BJ (cell line): ENCODE data around the gene EPHB2. TPM values are rescaled to one million over a fixed set of nuclear protein-coding genes. Genes with fewer than 3 reads are reported as not detected.

Source experiments
- CTCF ChIA-PET: fragments of 350-600 bp; formaldehyde crosslinking; extraction: SDS; loops from one replicate; lab custom pipeline; 2021; ENCODE audit warnings: antibody characterized with exemption, inconsistent platforms; lab: Yijun Ruan, JAX
- POLR2A ChIA-PET: fragments of 300-600 bp; sonication (Branson Sonifier 250); formaldehyde crosslinking; extraction: SDS; loops from one replicate; lab custom pipeline; 2021; ENCODE audit warnings: antibody characterized with exemption; lab: Charles Lee
- DNase-seq: peaks from one replicate; pipeline ENCODE4 v3.0.0-alpha.2; 2011; ENCODE audit warnings: low read depth
- H3K27me3 ChIP-seq: 2 replicates; pipeline ENCODE4 v1.6.0; 2011; ENCODE audit warnings: low read length; ENCODE audit not compliant: control insufficient read depth, insufficient read depth
- H3K36me3 ChIP-seq: 2 replicates; pipeline ENCODE4 v1.5.1; 2011; ENCODE audit warnings: low read length; ENCODE audit not compliant: control insufficient read depth, insufficient read depth
- H3K4me3 ChIP-seq: 2 replicates; pipeline ENCODE4 v1.5.1; 2011; ENCODE audit warnings: low read depth, mild to moderate bottlenecking, control low read depth, low read length
- polyA plus RNA-seq: library from polyadenylated mRNA; depleted of rRNA; stranded (reverse); fragments of >200 nt; gene quantifications from 2 replicates; pipeline ENCODE4 v1.2.3, GENCODE V29; 2011
- TF ChIP-seq, protein P1 (sequence below): IDR thresholded peaks from 2 replicates; pipeline ENCODE4 v1.5.1; 2011; ENCODE audit warnings: low read depth, mild to moderate bottlenecking, control low read depth, inconsistent platforms, low read length, moderate library complexity; ENCODE audit not compliant: insufficient read depth

EPHB2 gene
- polyA plus RNA-seq, 1 experiment, result 8.7 TPM

DNA sequence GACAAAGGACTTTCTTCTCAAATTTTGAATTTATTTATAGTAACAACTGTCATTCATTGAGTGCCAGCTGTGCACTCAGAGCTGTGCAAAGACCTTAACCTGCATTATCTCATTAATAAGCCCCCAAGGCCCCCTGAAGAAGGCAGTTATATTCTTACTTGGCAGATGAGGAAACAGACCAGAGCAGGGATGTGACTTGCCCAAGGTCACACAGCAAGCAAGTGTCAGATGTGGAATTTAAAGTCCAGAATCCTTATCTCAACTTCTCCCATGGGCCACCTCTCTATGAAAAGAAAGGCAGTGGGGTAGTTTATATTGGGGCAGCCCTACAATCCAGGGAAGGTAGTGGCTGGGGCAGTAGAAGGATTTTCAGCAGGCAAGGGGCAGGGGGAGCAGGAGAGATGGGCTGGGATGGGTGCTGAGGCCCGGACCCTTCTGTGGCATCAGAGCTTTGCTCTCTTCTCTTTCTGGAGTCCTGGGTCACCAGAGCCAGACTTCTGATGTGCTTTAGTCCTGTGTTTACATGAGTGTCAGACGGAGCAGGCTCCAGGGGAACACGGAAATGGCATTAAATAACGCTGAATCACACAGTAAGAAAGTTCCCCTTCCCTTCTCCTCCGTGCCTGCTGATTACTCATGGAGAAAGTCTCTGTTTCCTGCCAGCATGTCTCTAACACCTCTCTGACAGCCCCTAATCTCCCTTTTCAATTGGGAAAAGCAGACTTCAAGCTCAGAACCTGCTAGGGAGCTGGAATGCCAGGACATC is 39.5 kb downstream of the EPHB2 start:
- Histone ChIP-seq H3K36me3 (no peaks in the 10 kb centered on the region), H3K4me3 (no peak overlapping the region), H3K27me3 (no peaks in the 10 kb centered on the region)
- ChIA-PET POLR2A (no interaction called here), CTCF (interaction anchor here (0.6 to 2.0 kb wide), 2 partner anchors 9 to 45 kb away, joined by 3 to 6 read pairs; no protein-coding TSS in a partner anchor)
- TF ChIP-seq, protein P1, sequence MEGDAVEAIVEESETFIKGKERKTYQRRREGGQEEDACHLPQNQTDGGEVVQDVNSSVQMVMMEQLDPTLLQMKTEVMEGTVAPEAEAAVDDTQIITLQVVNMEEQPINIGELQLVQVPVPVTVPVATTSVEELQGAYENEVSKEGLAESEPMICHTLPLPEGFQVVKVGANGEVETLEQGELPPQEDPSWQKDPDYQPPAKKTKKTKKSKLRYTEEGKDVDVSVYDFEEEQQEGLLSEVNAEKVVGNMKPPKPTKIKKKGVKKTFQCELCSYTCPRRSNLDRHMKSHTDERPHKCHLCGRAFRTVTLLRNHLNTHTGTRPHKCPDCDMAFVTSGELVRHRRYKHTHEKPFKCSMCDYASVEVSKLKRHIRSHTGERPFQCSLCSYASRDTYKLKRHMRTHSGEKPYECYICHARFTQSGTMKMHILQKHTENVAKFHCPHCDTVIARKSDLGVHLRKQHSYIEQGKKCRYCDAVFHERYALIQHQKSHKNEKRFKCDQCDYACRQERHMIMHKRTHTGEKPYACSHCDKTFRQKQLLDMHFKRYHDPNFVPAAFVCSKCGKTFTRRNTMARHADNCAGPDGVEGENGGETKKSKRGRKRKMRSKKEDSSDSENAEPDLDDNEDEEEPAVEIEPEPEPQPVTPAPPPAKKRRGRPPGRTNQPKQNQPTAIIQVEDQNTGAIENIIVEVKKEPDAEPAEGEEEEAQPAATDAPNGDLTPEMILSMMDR, result no peak
- DNase-seq, result peak; percentile 89

DNA sequence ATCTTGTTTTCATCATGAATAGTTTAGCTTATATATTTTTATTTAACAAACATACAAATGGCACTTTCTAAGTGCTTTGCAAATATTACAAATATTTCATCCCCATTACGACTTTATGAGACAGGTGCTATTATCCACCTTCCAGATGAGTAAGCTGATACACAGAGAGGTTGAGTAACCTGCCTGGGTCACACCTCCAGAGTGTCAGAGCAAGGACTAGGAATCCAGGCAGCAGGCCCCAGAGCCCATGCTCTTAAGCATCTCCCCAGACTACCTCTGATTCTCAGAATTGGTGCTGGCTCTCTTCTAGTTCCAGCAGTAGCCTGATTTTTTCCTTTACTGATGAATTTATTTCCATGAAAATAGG is 40.0 kb downstream of the EPHB2 start:
- Histone ChIP-seq H3K27me3 (no peaks in the 10 kb centered on the region), H3K36me3 (no peaks in the 10 kb centered on the region), H3K4me3 (no peak overlapping the region)
- ChIA-PET CTCF (interaction anchor here (0.6 to 2.0 kb wide), 3 partner anchors 46 to 138 kb away, joined by 3 to 6 read pairs (median 3); no protein-coding TSS in a partner anchor), POLR2A (no interaction called here)
- no peak for DNase-seq
- TF ChIP-seq, protein P1, result no peak

DNA sequence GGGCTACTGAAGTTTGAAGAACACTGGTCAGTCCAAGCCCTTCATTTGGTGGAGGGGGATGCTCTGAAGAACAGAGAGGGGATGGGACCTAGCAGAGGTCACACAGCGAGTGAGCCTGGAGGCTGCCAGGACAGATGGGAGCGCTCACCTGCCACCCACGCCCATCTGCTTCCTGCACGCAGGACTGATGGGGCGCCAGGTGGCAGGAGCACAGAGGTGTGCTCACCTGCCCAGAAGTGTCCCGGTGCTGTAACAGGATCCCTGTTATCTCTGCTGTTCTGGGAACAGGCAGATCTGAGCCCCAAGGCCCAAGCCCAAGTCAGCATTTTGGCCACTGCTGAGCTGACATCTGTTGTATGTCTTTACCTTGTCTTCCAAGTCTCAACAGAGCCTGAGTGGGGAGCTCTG is 40.5 kb downstream of the EPHB2 start:
- TF ChIP-seq, protein P1, result no peak
- no peaks in the 10 kb centered on the region for H3K27me3 ChIP-seq
- H3K4me3 ChIP-seq, result no peak overlapping the region
- POLR2A ChIA-PET, result no interaction called here
- no peak for DNase-seq
- no peaks in the 10 kb centered on the region for H3K36me3 ChIP-seq
- CTCF ChIA-PET, result interaction anchor here (0.6 to 2.0 kb wide), 3 partner anchors 46 to 138 kb away, joined by 3 to 6 read pairs (median 3); no protein-coding TSS in a partner anchor

DNA sequence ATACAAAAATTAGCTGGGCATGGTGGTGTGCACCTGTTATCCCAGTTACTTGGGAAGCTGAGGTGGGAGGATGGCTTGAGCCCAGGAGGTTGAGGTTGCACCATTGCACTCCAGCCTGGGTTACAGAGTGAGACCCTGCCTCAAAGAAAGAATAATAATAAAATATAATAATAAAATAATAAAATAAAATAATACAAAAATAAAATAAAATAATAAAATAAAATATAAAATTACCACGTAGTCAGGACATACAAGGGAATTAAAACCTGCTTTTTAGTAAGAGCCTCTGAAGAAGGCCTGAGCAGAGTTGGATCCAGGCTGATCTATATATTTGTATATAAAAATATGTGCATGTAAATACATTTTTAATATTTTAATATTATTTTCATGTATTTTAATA is 41.7 kb downstream of the EPHB2 start:
- ChIA-PET CTCF (interaction anchor here (1.8 kb wide), 1 partner anchor 48 kb away, joined by 5 read pairs; no protein-coding TSS in a partner anchor), POLR2A (no interaction called here)
- TF ChIP-seq, protein P1, result no peak
- no peaks in the 10 kb centered on the region for H3K27me3 ChIP-seq
- no peaks in the 10 kb centered on the region for H3K36me3 ChIP-seq
- no peak overlapping the region for H3K4me3 ChIP-seq
- no peak for DNase-seq

DNA sequence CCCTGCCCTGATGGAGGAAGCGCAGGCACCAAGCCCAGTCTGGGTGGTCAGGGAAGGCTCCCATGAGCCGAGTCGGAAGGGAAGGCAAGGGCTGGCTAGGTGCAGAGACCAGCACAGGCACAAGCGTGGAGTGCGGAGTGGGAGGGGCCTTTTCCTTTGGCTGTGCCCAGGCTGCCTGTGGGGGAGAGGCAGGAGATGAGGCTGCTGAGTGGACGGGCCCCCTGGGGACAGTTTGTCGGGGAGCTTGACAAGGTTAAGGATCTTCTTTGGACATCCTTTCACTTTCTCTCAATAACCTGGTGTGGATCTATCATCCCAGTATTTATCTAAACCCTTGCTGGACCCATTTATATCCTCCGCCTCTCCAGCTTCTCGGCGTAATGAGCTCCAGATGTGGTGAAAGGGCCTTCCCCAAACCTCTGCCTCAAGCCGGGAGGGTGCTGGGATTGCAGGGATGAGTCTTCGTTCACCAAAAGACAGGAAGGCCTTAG is 42.9 kb downstream of the EPHB2 start:
- H3K4me3 ChIP-seq, result no peak overlapping the region
- DNase-seq, result peak; percentile 68
- TF ChIP-seq, protein P1, result no peak
- no peaks in the 10 kb centered on the region for H3K27me3 ChIP-seq
- H3K36me3 ChIP-seq, result no peaks in the 10 kb centered on the region
- ChIA-PET POLR2A (interaction anchor here (0.7 kb wide), 1 partner anchor 18 kb away, joined by 3 read pairs; no protein-coding TSS in a partner anchor), CTCF (interaction anchor here (0.7 to 1.8 kb wide), 5 partner anchors 22 to 108 kb away, joined by 3 to 5 read pairs (median 4); no protein-coding TSS in a partner anchor)
